Inflammatory macrophage (primary cell): ENCODE data around the gene MYL2.

ENCODE experiments used
- DNase-seq, 2 donors: peaks; one replicate each; pipeline ENCODE4 v3.0.0-alpha.2; 2020 to 2022

Gene MYL2

GRCh38 chr12:110929818-110930217, 9.4 kb upstream of the MYL2 start:
- DNase-seq = no peak

- DNase-seq = no peak
These were observed 8.3 kb upstream of the MYL2 start for GRCh38 chr12:110928700-110929099.

- no peak for DNase-seq
These were observed 7.2 kb upstream of the MYL2 start for GRCh38 chr12:110927546-110927945.

DNA sequence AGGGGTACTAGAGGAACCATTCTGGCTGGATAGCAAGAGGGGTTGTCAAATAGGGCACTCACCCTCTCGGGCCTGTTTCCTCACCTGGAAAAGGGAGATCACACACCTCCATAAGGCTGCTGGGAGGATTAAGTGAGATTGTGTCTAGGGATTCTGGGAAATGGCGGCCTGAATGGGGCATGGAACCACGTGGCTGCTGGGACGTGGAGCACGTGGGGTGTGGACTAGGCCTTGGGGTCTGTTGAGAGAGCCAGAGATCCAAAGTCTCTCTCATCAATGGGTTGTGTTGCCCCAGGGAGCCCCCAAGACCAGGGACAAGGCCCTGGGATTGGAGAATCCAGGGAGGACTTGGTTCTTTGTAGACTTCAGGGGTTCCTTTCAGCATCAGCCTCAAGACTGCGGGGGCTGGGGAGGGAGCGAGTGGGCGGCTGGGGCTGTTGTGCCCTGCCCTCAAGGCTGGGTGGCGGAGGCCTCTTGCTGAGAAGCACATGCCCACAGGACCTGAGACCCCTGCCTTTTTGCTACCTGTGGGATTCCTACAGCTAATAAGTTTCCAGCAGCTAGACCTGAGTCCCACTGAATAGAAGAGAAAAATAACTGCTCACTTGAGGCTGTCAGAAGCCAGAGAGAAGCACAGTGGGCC, 3.4 kb upstream of the MYL2 start:
- DNase-seq = no peak

GRCh38 chr12:110923192-110923591, 2.8 kb upstream of the MYL2 start:
- no peak for DNase-seq

DNA sequence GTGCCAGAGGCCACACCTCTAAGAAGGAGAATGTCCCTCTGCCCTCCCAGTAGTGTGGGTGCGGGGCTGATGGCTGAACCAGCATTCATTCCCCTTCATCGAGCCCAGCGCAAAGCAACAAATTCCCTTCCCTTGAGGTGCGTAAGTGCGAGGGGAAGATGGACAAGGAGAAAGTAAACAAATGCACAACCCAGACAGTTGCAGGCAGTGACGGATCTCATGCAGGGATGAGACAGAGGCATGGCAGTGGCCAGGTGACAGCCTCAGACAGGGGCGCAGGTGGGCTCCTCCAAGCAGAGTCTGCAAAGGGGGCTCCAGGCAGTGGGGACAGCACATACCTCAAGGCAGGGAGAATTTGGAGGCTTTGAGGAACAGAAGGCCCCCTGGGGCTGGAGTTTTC, 2.3 kb upstream of the MYL2 start:
- no peak for DNase-seq

DNA sequence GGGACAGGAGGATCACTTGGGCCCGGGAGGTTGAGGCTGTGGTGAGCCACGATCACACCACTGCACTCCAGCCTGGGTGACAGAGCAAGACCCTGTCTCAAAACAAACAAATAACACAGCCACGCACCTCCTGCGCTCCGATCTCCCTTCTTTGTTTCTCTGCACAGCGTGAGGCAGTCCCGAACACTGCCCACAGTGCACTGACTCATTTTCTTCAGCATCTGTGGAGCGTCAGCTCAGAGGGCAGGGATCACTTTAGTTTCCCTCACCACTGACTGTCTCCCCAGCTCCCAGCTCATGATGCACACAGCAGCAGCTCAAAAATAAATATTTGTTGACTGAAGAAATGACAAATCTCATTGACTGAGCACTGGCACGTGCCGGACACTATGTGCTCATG, 883 bp upstream of the MYL2 start:
- DNase-seq = no peak

- DNase-seq = no peak
These were observed 659 bp downstream of the MYL2 start for GRCh38 chr12:110919720-110920119.

DNA sequence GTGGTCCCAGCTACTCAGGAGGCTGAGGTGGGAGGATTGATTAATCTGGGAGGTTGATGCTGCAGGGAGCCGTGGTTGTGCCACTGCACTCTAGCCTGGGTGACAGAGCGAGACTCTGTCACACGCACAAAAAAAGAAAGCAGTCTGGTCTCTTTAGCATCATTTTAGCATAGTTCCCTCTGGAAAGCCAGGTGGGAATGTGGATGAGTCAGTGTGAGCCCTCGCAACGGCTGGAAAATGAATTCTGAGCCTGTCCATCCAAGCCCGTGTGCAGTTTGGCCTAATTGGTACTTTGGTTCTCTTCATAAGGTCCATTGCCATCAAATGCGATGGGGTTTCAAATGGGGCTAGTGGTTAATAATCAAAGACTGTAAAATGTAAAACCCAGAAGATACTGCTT, 2.4 kb downstream of the MYL2 start:
- no peak for DNase-seq

GRCh38 chr12:110917467-110917866, 2.9 kb downstream of the MYL2 start:
- no peak for DNase-seq

GRCh38 chr12:110916295-110916875, 4.0 kb downstream of the MYL2 start:
- no peak for DNase-seq

- DNase-seq = peak; percentile 29 to 48
These were observed 7.0 kb downstream of the MYL2 start for GRCh38 chr12:110913119-110914056.

- DNase-seq = peak in 1 of 2 donors; percentile 30
These were observed 8.1 kb downstream of the MYL2 start for GRCh38 chr12:110912263-110912662.

DNA sequence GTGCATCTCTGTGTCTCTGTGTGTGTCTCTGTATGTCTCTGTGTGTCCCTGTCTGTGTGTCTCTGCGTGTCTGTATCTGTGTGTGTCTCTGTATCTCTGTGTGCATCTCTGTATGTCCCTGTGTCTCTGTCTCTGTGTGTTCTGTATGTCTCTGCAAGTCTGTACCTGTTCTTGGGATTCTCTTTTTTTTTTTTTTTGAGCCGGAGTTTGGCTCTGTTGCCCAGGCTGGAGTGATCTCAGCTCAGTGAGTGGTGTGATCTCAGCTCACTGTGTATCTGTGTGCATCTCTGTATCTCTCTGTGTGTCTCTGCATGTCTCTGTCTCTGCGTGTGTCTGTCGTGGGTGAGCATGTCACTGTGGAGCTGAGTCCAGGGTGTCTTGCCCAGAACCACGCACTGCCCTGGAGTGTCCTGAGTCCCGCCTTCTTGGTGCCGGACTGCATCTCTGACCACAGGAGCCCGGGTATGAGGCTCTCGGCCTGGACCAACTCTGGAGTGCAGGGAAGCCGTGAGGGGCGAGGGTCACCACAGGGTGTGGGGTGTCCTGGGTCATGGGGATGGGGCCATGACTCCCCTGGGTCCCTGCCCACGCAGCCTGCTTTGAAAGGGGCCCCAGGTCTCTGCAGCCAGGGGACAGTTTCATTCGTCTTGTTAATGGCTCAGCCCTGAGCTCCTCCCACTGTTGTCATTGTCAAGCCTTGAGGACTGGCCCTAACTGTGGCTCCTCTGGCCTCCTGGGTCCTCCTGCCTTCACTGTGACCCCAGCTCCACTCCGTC, 11.8 kb downstream of the MYL2 start:
- no peak for DNase-seq

GRCh38 chr12:110907583-110907982, 12.8 kb downstream of the MYL2 start:
- DNase-seq = peak in 1 of 2 donors; percentile 31

GRCh38 chr12:110906985-110907384, 13.4 kb downstream of the MYL2 start:
- DNase-seq = no peak

GRCh38 chr12:110906516-110906915, 13.9 kb downstream of the MYL2 start:
- no peak for DNase-seq

DNA sequence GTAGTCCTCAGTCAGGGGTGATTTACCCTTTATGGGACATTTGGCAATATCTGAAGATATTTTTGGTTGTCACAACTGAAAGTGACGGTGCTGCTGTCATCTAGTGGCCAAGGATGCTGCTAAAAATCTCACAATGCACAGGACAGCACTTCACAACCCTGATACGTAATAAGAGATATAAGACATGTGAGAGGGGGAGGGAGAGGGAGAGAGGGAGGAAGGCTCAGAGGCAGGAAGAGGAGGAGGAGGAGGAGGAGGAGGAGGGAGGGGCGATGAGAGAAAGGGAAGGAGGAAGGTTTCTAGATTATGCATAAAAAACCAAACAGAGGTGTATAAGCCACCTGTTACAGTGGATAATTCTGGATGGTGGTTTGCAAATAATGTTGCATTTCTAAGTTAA, 14.3 kb downstream of the MYL2 start:
- peak; percentile 25 to 41 for DNase-seq

GRCh38 chr12:110903511-110903910, 16.9 kb downstream of the MYL2 start:
- DNase-seq = no peak

GRCh38 chr12:110901401-110901800, 19.0 kb downstream of the MYL2 start:
- DNase-seq = no peak

- no peak for DNase-seq
These were observed 23.8 kb downstream of the MYL2 start for GRCh38 chr12:110896559-110896958.

DNA sequence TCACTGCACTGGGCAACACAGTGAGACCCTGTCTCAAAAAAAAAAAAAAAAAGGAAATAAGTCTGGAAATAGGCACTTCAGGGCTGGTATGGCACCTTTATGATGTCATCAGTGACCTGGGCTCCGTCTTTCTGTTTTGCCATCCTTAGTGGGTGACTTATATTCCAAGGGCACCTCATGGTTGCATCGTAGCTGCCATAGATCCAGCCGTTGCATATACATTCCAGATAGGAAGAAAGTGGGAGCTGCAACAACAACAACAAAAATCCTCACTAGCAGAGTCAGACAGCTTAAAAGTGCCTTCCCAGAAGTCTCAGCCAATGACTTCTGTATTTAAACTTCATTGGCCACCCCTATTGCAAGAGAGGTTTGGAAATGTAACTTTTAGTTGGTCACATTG, 26.4 kb downstream of the MYL2 start:
- DNase-seq = no peak

GRCh38 chr12:110889361-110889760, 31.0 kb downstream of the MYL2 start:
- no peak for DNase-seq
